Mesendoderm (in vitro differentiated cells): Measurements from ENCODE around the gene TREH.

Source experiments
- DNase-seq: peaks from one replicate; pipeline ENCODE4 v3.0.0; 2013
- H2AK5ac ChIP-seq: 2 replicates; pipeline ENCODE4 v1.6.1; 2013; ENCODE audit warnings: low read length, inconsistent platforms
- H2BK120ac ChIP-seq: 2 replicates; pipeline ENCODE4 v1.6.1; 2013; ENCODE audit warnings: low read depth, mild to moderate bottlenecking, low read length, moderate library complexity, mixed read lengths
- H2BK15ac ChIP-seq: replicated peaks from 2 replicates; pipeline ENCODE4 v1.6.1; 2013; ENCODE audit warnings: low read depth, mild to moderate bottlenecking, moderate library complexity
- H2BK5ac ChIP-seq: 2 replicates; pipeline ENCODE4 v1.6.1; 2013; ENCODE audit warnings: low read length, inconsistent platforms
- H3K18ac ChIP-seq: 2 replicates; pipeline ENCODE4 v1.6.1; 2013; ENCODE audit warnings: mild to moderate bottlenecking, low read length, mixed read lengths
- H3K23ac ChIP-seq: one replicate; pipeline ENCODE4 v1.6.1; 2013; ENCODE audit warnings: low read length
- H3K27ac ChIP-seq: 2 replicates; pipeline ENCODE4 v1.5.1; 2013; ENCODE audit warnings: low read depth, mild to moderate bottlenecking, inconsistent platforms, low read length, moderate library complexity
- H3K27me3 ChIP-seq: 2 replicates; pipeline ENCODE4 v1.6.1; 2013; ENCODE audit warnings: low read length, control low read depth, mild to moderate bottlenecking, inconsistent platforms; ENCODE audit not compliant: insufficient read depth, poor library complexity
- H3K36me3 ChIP-seq: 2 replicates; pipeline ENCODE4 v1.6.1; 2013; ENCODE audit warnings: low read length, inconsistent platforms; ENCODE audit not compliant: control insufficient read depth, insufficient read depth
- H3K4ac ChIP-seq: one replicate; pipeline ENCODE4 v1.6.1; 2013; ENCODE audit warnings: low read depth, mild to moderate bottlenecking, low read length, moderate library complexity
- H3K4me1 ChIP-seq: 2 replicates; pipeline ENCODE4 v1.6.1; 2013; ENCODE audit warnings: low read depth, low read length, inconsistent platforms; ENCODE audit not compliant: control insufficient read depth
- H3K4me2 ChIP-seq: 2 replicates; pipeline ENCODE4 v1.6.1; 2013; ENCODE audit warnings: low read length
- H3K4me3 ChIP-seq: 2 replicates; pipeline ENCODE4 v1.5.1; 2013; ENCODE audit warnings: mild to moderate bottlenecking, low read length
- H3K56ac ChIP-seq: one replicate; pipeline ENCODE4 v1.6.1; 2013; ENCODE audit warnings: low read length
- H3K79me1 ChIP-seq: 2 replicates; pipeline ENCODE4 v1.6.1; 2013; ENCODE audit warnings: low read length, inconsistent platforms
- H3K79me2 ChIP-seq: 2 replicates; pipeline ENCODE4 v1.6.1; 2013; ENCODE audit warnings: mild to moderate bottlenecking, low read length; ENCODE audit not compliant: control insufficient read depth, insufficient read depth
- H3K9ac ChIP-seq: 2 replicates; pipeline ENCODE4 v1.6.1; 2013; ENCODE audit warnings: low read length, inconsistent platforms
- H4K5ac ChIP-seq: one replicate; pipeline ENCODE4 v1.6.1; 2013; ENCODE audit warnings: low read length
- H4K8ac ChIP-seq: one replicate; pipeline ENCODE4 v1.6.1; 2013; ENCODE audit warnings: low read depth, mild to moderate bottlenecking, control low read depth, low read length, moderate library complexity
- whole genome bisulfite sequencing: extraction: QIAGEN DNeasy Blood & Tissue Kit; methylation state at CpG from one replicate; pipeline ENCODE4 v1.1.7; 2013; ENCODE audit warnings: low lambda C conversion rate, missing lambda C conversion rate; ENCODE audit not compliant: insufficient coverage; ENCODE audit errors: extremely low coverage; 5-methylcytosine and 5-hydroxymethylcytosine counted together

Gene TREH

DNA sequence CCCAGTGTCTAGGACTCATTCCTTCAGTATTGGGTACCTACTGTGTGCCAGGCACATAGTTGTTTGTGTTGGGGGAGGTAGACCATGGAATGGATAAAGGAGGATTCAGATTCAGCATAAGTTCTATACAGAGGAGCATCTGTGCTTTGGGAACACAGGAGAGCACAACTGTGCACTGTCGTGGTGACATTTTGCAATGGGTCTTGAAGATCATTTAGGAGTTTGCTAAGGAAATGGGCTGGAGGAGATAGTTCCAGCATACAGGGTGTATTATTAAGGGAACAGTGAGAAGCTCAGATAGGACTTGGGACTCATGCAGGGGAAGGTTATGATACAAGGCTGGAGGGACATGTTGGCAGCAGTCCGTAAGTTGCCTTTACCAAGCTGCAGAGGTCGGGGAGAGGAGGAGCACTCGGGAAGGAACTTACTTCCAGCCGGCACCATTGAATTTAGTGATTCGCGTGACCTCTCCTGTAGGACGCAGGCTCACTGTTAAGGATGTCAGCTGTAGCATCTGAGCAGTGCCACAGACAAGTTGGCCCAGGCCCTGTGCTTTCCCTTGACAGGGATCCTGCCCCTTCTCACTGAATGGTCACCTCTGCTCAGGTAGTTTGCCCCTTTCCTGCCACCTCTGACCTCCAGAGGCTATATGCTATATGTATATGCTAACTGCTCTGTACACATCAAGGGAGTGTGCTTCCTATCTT, 25.6 kb downstream of the TREH start:
- H3K79me2 ChIP-seq, result no peaks in the 10 kb centered on the region
- no peak overlapping the region for H4K8ac ChIP-seq
- H3K27ac ChIP-seq, result no peak overlapping the region
- no peaks in the 10 kb centered on the region for H3K4me1 ChIP-seq
- no peak overlapping the region for H2BK5ac ChIP-seq
- no peak for DNase-seq
- peaks cover 4% of the 10 kb centered on the region for H3K36me3 ChIP-seq
- no peak overlapping the region for H3K23ac ChIP-seq
- no peak overlapping the region for H4K5ac ChIP-seq
- no peak overlapping the region for H3K9ac ChIP-seq
- no peak overlapping the region for H3K4me3 ChIP-seq
- no peak overlapping the region for H3K4me2 ChIP-seq
- no peak overlapping the region for H2AK5ac ChIP-seq
- no peak overlapping the region for H3K4ac ChIP-seq
- H2BK15ac ChIP-seq, result no peak overlapping the region
- H3K18ac ChIP-seq, result no peak overlapping the region
- WGBS, result no CpG with 5 or more reads among the region's 8 CpGs
- no peaks in the 10 kb centered on the region for H3K27me3 ChIP-seq
- no peak overlapping the region for H2BK120ac ChIP-seq
- H3K56ac ChIP-seq, result no peak overlapping the region
- no peaks in the 10 kb centered on the region for H3K79me1 ChIP-seq

DNA sequence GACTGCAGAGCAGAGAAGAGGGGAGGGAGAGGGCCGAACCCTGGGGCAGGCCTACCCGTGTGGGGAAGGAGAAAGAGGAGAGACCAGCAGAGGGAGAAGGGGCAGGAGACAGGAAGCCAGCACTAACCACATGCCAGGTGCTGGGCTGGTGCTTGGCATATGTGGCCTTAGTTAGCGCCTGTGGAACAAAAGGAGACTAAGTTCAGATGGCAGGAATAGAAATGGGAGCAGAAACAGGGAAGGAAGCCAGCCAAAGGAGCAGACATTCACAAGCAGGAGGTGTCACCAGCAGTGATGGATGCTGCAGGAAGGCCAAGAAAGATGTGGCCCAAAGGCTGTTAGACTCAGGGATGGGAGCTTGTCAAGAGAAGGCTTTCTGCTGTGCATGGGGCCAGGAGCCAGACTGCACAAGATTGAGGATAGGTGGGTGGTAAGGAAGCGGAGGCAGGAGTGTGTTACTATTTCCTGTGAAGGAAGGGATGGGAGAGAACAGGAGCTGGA, 26.7 kb downstream of the TREH start:
- Histone ChIP-seq H3K27me3 (no peaks in the 10 kb centered on the region), H3K4me2 (no peak overlapping the region), H3K36me3 (peaks cover 4% of the 10 kb centered on the region), H2BK5ac (no peak overlapping the region), H2AK5ac (no peak overlapping the region), H3K9ac (no peak overlapping the region), H3K79me2 (no peaks in the 10 kb centered on the region), H4K8ac (no peak overlapping the region), H3K27ac (no peak overlapping the region), H2BK120ac (no peak overlapping the region), H3K4me3 (no peak overlapping the region), H3K79me1 (no peaks in the 10 kb centered on the region), H3K4ac (no peak overlapping the region), H3K4me1 (no peaks in the 10 kb centered on the region), H3K56ac (no peak overlapping the region), H4K5ac (no peak overlapping the region), H2BK15ac (no peak overlapping the region), H3K23ac (no peak overlapping the region), H3K18ac (no peak overlapping the region)
- no CpG with 5 or more reads among the region's 4 CpGs for WGBS
- DNase-seq, result no peak

DNA sequence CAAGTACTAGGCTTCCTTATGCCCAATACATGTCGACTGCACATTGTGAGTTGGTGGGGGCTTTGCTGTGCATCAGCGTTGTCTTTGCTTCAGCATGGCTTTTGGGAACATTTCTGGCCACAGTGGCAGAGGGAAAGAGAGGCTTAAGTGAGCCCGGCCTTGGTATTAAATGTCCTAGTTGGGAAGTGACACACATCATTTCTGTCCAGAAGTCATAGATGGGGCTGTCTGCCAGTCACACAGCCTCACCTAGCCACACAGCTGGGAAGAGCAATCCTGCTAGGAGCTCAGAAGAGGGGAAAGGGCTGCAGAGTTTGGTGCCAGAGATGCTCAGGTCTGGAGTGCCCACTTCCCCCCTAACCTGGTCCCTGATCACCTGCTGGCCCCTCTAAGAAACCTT, 27.6 kb downstream of the TREH start:
- Histone ChIP-seq H3K23ac (no peak overlapping the region), H2AK5ac (no peak overlapping the region), H3K4me1 (no peaks in the 10 kb centered on the region), H3K4ac (no peak overlapping the region), H4K5ac (no peak overlapping the region), H2BK5ac (no peak overlapping the region), H3K18ac (no peak overlapping the region), H3K4me2 (no peak overlapping the region), H2BK15ac (no peak overlapping the region), H3K79me1 (no peaks in the 10 kb centered on the region), H2BK120ac (no peak overlapping the region), H4K8ac (no peak overlapping the region), H3K79me2 (no peaks in the 10 kb centered on the region), H3K56ac (no peak overlapping the region), H3K4me3 (no peak overlapping the region), H3K27ac (no peak overlapping the region), H3K9ac (no peak overlapping the region), H3K36me3 (peaks cover 4% of the 10 kb centered on the region), H3K27me3 (no peaks in the 10 kb centered on the region)
- no CpG with 5 or more reads among the region's 3 CpGs for WGBS
- DNase-seq, result no peak

DNA sequence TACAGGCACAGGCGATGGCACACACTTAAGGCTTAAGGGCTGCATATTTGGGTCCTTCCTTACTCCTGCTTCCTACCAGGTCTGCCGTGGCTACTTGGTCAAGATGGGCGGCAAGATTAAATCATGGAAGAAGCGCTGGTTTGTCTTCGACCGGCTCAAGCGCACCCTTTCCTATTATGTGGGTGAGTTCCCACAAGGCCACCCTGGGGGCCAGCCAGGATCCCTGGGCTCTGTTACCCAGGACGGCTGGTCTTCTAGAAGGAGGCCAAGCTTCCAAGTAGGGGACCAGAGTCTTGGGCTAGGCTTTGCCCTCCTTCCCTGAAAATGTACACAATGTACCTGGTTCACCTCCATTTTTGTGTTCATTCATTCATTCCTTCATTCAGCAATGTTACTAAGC, 29.1 kb downstream of the TREH start:
- Histone ChIP-seq H3K79me2 (no peaks in the 10 kb centered on the region), H3K18ac (no peak overlapping the region), H2BK120ac (no peak overlapping the region), H2BK5ac (no peak overlapping the region), H2AK5ac (no peak overlapping the region), H3K4ac (no peak overlapping the region), H3K4me2 (no peak overlapping the region), H3K36me3 (peaks cover 4% of the 10 kb centered on the region), H3K27ac (no peak overlapping the region), H4K8ac (no peak overlapping the region), H3K4me1 (no peaks in the 10 kb centered on the region), H3K9ac (no peak overlapping the region), H3K27me3 (no peaks in the 10 kb centered on the region), H3K56ac (no peak overlapping the region), H2BK15ac (no peak overlapping the region), H3K23ac (no peak overlapping the region), H3K4me3 (no peak overlapping the region), H4K5ac (no peak overlapping the region), H3K79me1 (no peaks in the 10 kb centered on the region)
- WGBS, result no CpG with 5 or more reads among the region's 8 CpGs
- no peak for DNase-seq

DNA sequence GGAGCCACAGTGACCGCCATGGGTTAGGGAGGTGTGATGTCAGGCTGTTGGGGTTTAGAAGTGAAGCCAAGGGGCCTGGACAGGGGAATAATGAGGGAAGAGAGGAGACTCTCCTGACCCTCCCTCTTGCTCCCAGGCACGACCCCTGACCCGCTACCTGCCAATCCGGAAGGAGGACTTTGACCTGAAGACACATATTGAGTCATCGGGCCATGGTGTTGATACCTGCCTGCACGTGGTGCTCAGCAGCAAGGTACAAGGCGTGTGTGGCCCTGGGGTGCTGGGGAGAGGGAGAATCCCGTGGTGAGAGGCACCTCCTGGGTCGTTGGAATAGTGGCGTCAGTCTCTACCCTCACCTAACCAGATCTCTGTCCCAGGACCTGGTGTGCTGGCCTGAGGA, 29.5 kb downstream of the TREH start:
- Histone ChIP-seq H4K8ac (no peak overlapping the region), H3K4me2 (no peak overlapping the region), H3K9ac (no peak overlapping the region), H3K36me3 (peaks cover 4% of the 10 kb centered on the region), H2BK15ac (no peak overlapping the region), H2AK5ac (no peak overlapping the region), H3K56ac (no peak overlapping the region), H4K5ac (no peak overlapping the region), H3K27ac (no peak overlapping the region), H3K79me1 (no peaks in the 10 kb centered on the region), H3K4me1 (no peaks in the 10 kb centered on the region), H3K23ac (no peak overlapping the region), H3K4ac (no peak overlapping the region), H2BK120ac (no peak overlapping the region), H3K27me3 (no peaks in the 10 kb centered on the region), H3K79me2 (no peaks in the 10 kb centered on the region), H3K18ac (no peak overlapping the region), H2BK5ac (no peak overlapping the region), H3K4me3 (no peak overlapping the region)
- DNase-seq, result no peak
- WGBS, result no CpG with 5 or more reads among the region's 10 CpGs

DNA sequence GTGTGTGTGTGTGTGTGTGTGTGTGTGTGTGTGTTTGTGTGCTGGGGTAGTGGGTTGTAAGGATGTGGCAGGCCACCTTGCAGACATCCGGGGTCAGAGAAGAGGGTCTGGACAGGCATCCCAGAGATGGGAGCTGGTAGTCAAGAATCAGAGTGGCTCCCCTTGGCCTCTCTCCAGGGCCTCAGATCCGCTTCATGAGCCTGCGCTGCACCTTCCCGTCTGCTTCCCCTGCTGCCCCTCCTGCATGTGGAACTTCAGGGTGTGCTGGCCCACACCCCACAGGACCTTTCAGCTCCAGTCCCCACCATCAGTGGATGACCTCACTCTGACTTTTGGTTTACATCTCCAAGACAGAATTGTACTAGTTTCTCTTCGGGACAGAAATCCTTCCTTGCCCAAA, 31.2 kb downstream of the TREH start:
- Histone ChIP-seq H3K9ac (no peak overlapping the region), H3K56ac (no peak overlapping the region), H3K4ac (no peak overlapping the region), H2BK120ac (no peak overlapping the region), H3K4me3 (no peak overlapping the region), H3K27me3 (no peaks in the 10 kb centered on the region), H3K79me2 (no peaks in the 10 kb centered on the region), H3K27ac (no peak overlapping the region), H3K4me2 (no peak overlapping the region), H2BK15ac (no peak overlapping the region), H2AK5ac (no peak overlapping the region), H4K5ac (no peak overlapping the region), H3K79me1 (no peaks in the 10 kb centered on the region), H3K36me3 (peaks cover 4% of the 10 kb centered on the region), H3K18ac (no peak overlapping the region), H4K8ac (no peak overlapping the region), H3K4me1 (no peaks in the 10 kb centered on the region), H3K23ac (no peak overlapping the region), H2BK5ac (no peak overlapping the region)
- no CpG with 5 or more reads among the region's 5 CpGs for WGBS
- DNase-seq, result no peak
